Stimulated activated CD4-positive, alpha-beta T cell treated with anti-CD3 and anti-CD28 coated beads, TNF-alpha, amount 100 ng/mL, for 48 hours (primary cell): Measurements from ENCODE around the gene DOK1.
"Not testable (repeated sequence)": the region's sequence is repeated elsewhere in the genome, so short reads cannot be mapped to it uniquely, and the experiment has no call there.

ENCODE experiments used
- DNase-seq, 3 donors: peaks; one replicate each; pipeline ENCODE4 v3.0.0-alpha.2; 2020; ENCODE audit warnings: low read depth in 3 of 3

The DOK1 gene

DNA sequence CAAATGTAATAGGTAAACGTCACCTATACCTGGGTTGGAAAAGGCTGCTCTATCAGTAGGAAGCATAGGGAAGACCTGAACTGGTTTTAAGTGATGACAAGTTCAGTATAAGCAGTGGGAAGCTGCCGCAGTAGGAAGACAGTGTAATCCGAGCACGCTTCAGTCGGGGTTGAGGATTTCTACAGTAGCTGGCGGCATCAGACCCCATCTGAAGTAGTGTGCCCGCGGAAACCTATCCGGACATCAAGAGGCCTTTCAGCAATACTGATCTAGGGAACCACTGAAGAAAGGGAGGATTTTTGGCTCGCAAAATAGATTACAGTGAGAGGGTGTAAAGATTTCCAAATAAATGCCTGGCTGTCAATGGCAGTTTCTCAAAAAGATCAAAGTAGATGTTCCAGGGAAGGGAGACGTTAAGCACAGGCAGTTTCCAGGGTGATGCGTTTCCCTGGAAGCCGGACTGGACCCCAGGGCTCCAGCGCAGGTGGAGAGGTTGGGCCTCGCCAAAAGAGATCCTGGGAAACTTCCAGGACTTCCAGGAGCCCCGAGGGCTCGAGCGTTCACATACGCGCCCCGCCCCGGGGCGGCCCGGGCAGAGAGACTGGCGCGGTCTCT, 6.1 kb upstream of the DOK1 start:
- no peak for DNase-seq

DNA sequence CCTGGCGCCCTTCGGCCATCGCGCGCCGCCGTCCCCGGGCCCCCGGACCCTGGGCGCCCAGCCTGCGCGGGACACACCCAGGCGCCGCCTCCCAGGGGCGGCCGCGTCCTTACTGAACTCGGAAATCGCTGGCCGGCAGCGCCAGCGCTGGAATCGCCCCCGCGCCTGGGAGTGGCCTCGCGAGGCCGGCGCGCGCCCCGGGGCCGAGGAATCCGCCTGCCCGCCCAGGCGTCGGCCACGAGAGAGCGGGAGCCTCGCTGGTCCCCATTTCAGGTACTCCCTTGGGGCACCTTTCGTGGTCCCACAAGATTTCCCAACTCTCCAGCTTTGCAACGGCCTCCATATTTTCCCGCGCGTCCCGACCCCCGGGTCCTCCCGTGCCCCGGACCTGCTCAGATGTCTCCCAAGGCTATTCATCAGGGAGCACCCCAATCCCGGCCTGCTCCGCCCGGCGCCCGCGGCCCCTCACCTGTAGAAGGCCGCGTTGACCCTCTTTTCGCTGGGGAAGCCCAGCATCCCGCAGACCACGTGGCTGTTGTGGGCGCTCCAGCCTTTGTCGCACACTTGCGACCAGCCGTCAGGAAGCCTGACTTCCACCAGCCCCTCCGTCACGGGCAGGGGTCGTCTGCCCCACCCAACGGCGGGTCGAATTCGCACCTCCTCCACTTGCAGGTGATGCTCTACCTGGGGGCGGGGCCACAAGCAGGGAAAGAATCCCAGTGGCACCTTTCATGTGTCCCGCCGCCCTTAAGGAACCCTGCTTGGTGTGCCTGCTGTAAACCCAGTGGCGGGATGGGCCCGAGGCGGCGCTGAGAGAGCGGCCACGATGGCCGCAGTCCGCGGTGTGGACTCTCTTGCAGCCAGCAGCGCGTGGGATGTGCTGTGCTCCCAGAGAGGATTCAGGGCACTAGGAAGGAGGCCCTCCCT, 5.4 kb upstream of the DOK1 start:
- DNase-seq: no peak

DNA sequence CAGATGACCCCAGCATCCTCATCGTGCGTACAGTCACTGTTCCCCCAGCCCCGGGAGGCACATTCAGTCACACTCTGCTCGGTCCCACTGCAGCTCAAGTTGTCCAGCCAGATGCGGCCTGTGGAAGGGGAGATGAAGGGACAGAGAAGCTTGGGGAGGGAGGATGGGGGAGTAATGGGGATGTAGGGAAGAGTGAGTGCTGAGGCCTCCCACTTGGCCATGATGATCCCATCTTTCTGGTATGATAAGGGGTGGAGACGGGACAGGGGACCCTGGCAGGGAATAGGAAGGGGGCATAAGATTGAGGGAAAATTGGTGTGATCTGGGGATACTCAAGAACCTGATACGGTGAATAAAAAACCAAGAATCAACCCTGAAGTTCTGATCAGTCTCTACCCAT, 4.3 kb upstream of the DOK1 start:
- no peak for DNase-seq

DNA sequence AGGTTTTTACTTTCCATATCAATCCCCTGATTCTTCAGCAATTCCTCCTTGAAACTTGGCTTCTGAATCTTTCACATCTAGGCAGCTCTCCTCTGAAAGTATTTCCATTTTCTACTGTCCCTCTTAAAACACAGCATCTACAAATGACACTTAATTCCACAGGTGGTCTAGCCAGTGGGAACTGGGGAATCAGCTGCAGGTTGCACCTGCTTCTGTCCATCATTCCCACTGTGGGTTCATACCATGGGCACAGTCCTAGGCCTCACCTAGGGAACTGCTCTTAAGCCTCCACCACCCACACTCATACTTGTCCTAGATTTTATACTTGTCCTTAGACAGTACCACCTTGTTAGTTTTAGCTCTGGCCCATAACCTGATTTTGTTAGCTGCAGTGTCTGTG, 3.0 kb upstream of the DOK1 start:
- DNase-seq: no peak

DNA sequence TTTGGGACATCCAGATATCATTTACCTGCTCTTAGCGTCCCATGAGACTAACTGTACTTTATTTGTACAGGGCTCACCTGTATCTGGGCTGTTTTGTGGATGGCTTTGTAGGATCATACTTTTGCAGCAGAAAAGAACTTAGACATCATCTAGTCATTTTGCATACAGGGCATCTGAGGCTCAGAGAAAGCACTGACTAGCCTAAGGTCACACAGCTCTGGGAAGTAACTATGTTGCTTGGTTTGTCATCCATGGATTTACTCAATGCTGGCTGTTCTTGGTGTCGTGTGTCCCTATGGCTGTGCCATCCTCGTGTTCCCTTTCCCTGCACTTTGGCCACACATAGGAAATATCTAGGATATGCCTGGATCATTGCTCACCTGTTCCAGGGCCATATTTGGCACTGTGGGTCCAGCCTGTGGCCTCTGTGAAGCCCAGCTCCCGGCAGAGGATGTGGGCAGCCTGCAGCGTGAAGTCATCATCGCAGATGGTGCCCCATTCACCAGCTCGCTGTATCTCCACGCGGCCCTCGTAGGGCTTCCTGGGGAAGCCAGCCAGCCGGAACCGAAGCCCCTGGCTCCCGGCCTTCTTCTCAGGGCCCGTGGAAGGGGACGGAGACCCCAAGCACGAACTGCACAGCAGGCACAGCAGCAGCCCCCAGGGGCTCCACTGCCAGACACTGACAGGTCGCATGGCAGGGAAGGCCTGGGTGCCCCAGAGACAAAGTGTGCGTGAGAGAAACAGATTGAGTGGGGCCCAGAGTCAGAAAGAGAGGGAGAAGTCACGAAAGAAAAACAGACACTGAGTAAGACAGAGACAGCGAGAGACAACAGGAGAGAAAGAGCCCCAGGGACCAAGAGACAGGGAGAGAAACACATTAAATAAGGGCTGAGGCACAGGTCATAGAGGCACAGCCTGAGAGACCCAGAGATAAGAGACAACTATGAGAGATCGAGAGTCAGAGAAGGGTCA, 2.3 kb upstream of the DOK1 start:
- no peak for DNase-seq

DNA sequence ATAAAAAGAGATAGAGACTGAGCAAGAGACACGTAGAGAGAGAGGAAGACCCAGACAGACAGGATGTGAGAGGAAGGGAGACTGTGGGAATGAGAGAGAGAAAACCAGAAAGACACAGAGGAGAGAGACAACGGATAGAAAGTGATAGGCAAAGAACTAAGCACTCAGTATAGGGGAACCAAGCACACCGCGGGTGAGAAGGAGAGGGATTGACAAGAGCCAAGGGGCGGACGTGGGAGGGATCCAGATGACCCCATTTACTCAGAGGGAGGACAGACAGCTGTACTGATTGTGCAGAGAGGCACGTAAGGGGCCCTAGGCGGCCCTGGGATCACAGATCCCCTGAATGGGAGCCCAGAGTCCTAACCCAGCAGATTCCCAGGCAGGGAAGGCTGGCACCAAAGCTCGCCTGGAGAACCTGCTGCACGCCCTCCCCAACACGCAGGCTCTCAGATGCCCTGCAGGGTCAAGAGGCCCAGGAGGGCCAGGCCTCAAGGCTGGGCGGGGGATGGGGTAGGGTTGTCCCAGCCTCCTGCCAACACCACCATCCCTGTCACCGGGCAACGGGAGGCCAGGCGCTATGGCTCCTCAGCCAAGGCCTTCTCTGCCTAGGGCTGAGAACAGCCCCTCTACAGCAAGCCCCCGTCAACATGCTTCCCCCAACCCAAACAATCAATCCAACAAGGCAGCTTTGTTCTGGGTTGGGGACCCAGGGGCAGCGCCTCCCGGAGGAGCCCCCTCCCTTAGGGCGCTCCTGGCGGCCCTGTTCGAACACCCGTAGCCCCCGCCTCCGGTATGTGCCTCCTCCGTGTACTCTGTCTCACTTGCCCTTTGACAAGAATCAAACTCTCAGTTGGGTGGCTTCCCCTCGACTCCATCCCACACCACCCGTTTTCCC, 1.4 kb upstream of the DOK1 start:
- no peak for DNase-seq

DNA sequence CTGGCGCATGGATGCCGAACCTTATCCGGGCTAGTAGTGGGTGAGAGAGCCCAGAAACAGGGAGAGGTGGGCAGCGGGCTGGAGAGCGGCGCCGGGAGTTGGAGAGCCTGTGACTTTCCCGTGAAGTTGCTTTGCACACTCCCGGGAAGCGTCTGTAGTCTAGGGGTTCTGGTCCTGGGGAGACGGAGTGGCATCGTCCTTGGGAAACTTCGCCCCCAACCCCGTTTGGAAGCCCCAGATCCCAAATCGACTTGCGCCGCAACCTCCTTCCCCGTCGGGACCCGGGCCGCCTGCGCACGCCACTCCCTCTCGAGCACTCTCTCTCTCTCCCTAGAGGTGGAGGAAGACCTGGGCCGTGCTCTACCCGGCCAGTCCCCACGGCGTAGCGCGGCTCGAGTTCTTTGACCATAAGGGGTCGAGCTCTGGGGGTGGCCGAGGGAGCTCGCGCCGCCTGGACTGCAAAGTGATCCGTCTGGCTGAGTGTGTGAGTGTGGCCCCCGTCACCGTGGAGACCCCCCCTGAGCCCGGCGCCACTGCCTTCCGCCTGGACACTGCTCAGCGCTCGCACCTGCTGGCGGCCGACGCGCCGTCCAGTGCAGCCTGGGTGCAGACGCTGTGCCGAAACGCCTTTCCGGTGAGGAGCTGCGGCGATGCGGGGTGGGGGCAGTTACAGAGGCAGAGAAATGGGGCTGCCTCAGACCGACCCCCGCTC, 456 bp downstream of the DOK1 start:
- DNase-seq: peak in 1 of 3 donors; percentile 46

DNA sequence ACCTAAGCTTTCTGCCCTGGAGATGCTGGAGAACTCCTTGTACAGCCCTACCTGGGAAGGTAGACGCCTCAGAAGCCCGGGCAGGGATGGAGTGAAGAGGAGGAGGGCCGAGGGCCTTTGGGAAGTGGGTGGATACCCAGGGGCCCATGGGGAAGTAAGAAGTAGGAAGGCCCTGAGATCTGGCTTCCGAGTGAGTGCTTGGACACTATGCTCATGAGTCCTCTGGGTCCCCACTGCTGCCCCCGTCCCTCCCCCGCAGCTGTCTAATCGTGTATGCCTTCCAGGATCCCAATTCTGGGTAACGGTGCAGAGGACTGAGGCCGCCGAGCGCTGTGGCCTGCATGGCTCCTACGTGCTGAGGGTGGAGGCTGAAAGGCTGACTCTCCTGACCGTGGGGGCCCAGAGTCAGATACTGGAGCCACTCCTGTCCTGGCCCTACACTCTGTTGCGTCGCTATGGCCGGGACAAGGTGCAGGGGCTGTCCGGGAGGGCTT, 1.1 kb downstream of the DOK1 start:
- no peak for DNase-seq

DNA sequence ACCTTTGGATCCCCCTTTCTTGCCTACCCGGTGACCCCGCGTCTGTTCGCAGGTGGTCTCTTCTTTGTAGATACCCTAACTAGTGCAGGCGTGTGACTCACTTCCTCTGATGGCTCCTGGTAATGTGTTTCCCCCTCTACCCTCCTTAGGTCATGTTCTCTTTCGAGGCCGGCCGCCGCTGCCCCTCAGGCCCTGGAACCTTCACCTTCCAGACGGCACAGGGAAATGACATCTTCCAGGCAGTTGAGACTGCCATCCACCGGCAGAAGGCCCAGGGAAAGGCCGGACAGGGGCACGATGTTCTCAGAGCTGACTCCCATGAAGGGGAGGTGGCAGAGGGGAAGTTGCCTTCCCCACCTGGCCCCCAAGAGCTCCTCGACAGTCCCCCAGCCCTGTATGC, 1.6 kb downstream of the DOK1 start:
- DNase-seq: no peak

DNA sequence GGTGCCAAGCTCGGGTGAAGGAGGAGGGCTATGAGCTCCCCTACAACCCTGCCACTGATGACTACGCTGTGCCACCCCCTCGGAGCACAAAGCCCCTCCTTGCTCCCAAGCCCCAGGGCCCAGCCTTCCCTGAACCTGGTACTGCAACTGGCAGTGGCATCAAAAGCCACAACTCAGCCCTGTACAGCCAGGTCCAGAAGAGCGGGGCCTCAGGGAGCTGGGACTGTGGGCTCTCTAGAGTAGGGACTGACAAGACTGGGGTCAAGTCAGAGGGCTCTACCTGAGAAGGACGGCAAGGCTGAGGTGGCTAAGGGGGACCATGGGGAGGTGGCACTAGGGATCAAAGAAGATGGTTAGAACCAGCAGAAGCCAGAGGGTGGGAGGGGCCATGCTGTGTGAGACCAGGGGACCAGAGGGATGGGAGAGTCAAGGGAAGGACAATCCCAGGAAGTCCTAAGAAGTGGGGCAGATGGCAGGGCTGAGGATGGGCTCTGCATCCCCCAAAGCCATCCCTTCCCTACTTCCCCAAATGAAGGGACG, 2.4 kb downstream of the DOK1 start:
- DNase-seq: no peak

DNA sequence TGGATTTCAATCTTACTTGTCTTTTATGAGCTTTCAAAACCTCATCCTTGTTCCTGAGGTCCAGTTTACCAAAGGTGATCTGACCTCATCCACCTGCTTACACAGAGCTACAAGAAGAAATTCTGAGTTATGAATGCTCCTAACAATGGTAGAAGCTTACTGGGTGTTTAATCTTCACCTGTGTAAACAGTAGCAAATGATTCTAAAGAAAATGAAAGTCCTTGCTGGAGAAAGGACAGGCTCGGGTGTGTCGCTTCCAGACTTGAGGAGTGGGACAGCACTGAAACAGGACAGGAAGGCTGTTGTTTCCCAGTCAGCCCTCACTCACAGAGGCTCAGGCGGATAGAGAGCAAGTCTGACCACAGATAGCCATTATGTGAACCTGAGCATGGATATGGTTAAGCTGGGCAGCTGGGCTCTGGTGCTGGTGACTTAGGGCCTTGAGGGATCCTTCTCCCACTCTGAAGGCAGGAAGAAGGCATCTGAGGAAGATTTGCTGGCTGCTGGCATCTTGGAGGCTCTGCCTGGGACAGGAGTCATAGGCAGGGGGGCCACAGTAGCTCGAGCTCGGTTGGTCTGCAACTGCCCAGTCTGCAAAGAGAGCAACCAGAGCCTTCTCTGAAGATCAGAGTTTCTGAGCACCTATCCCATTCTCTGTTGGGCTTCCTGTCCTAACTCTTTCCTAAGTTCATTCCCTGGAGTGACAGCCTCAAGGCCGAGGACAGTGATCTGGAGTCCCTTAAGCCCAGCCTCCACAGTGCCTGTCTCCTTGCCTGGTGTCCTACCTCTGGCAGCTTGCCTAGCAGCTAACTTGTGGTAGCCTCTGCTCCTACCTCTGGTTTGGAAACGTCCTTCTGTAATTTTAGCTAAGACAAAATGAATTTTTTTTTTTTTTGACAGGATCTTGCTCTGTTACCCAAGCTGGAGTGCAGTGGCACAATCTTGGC, 4.0 kb downstream of the DOK1 start:
- DNase-seq: no peak

DNA sequence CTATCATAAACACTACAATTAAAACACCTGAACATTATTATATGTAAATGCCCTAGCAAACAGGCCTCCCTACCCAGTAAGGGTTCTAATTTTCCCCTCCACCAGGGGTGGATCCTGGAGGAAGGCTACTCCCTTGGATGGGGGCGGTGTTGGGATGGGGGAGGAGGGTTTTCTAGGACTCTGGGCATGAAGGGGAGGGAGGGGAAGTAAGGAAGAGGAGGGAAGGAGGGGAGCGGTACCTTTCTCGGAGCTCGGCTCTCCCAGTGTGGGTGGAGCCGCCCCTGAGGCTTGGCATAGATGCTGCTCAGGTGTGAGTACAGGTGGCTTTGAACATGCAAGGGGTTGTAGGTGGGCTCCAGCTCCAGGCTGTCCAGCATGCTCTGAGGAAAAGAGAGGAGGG, 5.4 kb downstream of the DOK1 start:
- no peak for DNase-seq

DNA sequence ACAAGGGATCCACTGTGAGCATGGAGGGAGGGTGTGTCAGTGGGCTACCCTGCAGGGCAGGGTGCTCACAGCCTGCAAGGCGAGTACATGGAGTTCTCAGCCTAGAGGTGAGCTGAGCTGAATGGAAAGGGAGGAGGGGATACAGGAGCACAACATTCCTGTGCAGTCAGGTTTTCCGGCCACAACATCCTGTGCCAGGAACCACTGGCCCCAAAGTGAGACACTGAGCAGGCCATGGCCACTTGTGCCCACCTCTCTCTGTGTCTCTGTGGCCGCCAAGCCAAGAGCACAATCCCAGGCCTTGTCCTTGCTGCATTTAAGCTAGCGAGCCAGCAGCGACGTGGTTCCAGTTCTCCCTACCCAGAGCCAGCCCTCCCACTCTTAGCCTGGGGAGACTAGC, 6.1 kb downstream of the DOK1 start:
- DNase-seq: no peak

DNA sequence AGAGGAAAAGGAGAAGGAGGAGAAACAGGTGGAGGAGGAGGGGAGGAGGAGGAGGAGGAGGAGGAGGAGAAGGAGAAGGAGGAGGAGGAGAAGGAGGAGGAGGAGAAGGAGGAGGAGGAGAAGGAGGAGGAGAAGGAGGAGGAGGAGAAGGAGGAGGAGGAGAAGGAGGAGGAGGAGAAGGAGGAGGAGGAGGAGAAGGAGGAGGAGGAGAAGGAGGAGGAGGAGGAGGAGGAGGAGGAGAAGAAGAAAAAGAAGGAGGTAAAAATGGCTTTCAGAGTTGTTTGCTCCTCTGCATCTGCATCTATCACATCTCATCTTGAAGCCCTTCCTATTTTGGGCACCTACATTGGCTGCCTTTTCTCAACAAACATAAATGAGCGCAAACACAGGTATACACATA, 6.5 kb downstream of the DOK1 start:
- not testable (repeated sequence) for DNase-seq

DNA sequence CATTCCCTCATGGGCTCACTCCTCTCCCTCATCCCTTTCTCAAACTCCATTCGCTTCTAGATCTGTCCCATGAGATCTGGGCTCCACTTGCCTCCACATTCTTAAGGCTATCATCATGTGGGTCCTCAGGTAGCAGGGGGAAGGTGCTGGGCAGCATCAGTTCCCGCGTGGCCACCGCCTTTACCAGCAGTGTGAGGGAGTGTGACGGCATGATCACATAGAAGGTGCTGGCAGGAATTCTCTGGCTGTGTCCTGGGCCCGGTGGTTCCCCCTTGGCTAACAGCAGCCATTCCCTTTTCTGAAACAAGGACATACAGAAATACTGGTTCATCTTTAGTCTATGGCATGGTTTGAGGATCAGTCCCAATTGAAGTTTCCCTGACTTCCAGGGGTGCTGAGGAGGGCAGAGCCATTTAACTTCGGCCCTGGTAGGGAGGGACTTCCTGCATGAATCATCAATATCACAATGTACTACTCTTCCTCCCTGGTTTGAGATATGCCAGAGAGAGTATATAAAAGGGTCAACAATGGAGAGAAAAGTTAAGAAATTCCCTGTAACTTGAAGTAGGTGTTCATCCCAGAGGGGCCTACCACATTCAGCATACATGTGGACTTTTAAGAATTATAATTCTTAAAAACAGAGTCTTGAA, 7.7 kb downstream of the DOK1 start:
- no peak for DNase-seq

DNA sequence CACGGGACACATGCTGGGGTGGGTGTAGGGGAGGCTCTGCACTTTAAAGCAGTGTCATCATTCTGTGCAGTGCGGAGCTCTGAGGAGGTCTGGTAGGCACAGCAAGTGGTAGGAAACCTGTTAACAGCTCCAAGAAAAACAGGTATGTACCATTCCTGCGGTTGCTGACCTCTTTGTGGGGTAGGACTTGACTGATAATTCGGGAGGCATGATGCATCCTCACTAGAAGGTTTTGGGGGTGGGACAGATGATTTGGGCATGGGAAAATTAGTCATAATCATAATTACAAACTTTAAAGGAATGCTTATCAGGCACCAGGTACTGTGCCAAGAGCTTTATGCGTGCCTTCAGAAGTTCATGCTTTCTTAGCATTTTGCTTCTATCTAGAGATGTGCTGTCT, 9.7 kb downstream of the DOK1 start:
- DNase-seq: no peak

DNA sequence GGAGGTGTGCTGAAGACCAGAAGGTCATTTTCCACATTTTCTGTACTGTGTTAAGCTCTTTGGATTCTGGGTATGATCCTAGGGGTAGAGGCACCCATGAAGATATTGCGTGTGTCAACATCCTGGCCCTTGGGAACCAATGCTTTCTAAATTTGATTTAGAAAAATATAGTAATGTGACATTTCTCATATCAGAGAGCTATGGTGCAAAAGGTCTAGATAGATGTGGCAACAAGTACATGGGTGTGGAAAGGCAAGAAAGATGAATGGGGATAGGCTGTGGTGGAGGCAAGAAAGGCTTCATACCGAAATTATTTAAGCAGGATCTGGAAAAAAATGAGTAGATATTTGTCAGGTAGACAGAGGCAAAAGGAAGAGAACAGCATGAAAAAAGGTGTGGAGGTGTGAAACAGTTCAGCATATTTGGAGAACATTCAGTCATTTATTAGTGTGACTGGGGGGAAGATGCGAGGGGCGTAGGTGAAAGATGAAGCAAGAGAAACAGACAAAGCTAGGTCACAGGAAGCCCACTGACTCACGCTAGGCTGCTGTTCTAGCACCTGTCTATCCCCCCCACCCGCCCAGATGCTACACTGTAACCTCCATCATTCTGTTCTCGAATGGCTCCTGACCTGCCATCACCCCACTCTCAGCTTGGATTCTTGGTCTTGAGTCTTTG, 11.7 kb downstream of the DOK1 start:
- no peak for DNase-seq

DNA sequence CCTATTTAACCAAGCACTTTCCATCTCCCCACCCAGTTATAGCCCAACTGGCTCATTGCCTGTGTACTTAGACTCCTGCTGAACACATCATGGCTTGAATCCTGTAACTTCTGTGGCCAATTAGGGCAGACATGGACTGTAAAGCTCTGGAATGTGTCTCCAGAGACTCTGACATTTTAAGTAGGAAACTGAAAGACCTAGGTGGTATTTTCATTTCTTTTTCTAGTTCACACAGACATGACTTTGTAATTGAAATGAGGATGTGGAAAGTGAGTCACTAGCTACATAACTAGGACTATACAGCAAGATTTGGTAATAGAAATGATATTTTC, 12.2 kb downstream of the DOK1 start:
- no peak for DNase-seq
